Activated CD4-positive, alpha-beta T cell treated with anti-CD3 and anti-CD28 coated beads, Interleukin-2, amount 50 U/mL, for 1 hour (primary cell): ENCODE measurements around the gene MAP4K3.
"Not testable (repeated sequence)": the region's sequence is repeated elsewhere in the genome, so short reads cannot be mapped to it uniquely, and the experiment has no call there.

Experiments used
- DNase-seq: peaks from one replicate; pipeline ENCODE4 v3.0.0-alpha.2; 2020

The MAP4K3 gene

GRCh38 chr2:39407516-39408296, 29.4 kb downstream of the MAP4K3 start:
- no peak for DNase-seq

DNA sequence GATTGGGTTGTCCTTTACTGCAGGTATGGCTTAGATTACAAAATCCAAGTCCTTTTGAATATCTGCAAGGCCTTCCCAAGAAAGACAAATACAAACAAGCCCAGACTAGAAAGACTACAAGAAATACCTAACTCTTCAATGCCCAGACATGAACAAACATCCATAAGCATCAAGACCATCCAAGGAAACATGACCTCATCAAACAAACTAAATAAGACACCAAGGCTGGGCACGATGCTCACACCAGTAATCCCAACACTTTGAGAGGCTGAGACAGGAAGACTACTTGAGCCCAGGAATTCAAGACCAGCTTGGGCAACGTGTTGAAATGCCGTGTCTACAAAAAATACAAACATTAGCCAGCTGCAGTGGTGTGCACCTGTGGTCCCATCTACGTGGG, 31.7 kb downstream of the MAP4K3 start:
- no peak for DNase-seq

DNA sequence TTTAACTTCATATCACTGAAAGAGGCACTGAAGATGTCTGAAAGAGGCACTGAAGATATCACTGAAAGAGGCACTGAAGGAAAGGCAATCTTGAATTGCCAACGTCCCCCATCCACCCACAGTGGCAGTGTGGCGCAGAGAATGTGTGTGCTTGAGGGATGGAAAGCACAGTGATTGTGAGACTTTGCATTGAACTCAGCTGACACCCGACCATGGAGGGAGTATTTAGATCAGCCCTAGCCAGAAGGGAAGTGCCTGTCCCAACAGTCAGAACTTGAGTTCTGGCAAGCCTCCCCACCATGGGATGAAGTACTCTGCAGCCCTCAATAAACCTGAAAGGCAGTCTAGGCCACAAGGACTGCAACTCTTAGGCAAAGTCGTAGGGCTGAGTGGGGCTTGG, 33.8 kb downstream of the MAP4K3 start:
- DNase-seq: no peak

DNA sequence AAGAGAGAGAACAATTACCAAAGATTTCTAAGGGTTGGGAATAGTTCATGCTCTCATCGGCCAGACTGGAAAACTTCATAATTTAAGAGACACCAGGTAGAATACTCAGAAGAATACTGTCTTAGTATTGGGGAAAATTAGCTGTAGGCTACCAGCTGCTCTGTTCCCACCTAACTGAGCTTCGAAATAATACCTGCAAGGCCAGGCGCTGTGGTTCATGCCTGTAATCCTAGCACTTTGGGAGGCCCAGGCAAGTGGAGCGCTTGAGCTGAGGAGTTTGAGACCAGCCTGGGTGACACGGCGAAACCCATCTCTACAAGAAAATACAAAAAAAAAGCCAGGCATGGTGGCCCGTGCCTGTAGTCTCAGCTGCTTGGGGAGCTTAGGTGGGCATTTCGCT, 35.8 kb downstream of the MAP4K3 start:
- DNase-seq: no peak

DNA sequence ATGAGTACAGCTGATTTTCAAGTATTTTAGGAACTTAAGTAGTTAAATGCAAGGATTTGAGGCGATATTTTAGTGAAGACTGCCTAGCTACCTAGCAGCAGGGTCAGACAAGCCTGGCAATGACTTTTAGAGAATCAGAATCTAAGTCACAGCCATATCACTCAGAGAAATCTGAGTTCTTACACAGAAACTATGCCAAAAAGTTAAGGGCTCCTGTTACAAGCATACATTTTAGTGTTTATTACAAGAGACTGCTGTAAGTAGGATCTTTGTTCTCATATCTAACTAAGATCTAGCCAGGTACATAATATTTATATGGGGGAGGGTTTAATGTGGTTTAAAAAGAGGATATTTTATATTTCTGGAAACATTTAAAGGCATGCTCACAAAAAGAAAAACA, 37.5 kb downstream of the MAP4K3 start:
- no peak for DNase-seq

- DNase-seq: no peak
Measured at GRCh38 chr2:39395313-39395712, 41.8 kb downstream of the MAP4K3 start.

DNA sequence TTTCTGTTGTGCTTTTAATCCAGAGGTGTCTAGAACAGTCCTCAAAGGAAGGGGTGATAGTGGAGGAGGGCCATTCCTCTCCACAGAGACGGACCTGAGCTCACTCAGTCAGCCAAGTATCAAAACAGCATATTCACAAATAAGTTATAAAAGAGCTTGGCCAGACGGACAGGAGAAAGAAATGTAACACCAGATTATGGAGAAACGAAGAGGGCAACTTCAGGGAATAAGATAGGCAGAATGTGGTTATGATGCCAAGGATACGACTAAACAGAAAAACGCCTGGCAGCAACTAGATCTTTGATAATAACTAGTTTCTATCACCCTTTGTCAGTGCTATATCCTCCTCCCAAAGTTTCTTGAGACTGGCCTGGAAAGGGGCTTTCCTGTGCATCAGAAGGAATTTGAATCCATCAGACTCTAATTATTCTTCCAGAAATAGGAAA, 42.5 kb downstream of the MAP4K3 start:
- no peak for DNase-seq

DNA sequence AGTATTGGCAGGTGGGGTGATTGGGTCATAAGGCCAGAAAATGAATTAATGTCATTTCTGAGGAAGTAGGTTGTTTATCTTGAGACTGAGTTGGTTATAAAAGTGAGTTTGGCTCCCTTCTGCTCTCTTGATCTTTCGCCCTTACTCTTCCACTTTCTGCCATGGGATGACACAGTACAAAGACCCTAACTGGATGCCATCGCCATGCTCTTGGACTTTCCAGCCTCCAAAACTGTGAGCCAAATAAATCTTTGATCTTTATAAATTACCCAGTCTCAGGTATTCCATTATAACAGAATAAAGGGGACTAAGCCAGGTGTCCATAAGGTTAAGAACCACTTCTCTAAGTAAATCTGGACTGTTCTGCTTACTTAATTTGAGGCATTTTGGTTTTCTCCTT, 44.4 kb downstream of the MAP4K3 start:
- no peak for DNase-seq

DNA sequence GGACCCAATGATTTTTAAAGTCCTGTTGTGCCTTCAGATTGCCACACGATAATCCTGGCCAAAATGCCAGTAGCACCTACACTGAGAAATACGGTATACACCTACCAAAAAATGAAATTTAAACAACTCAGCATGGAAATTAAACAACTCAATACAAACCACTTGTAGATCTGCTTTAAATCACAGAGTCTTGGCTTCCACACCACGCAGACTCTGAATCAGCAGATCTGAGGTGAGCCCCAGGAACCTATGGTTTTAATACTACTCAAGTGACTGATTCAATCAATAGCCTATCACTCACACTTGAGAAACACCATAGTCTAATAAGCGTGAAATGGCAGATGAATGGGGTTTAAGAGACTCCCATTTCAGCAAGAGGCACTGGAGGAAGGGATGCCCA, 46.9 kb downstream of the MAP4K3 start:
- no peak for DNase-seq

GRCh38 chr2:39386064-39386463, 51.0 kb downstream of the MAP4K3 start:
- DNase-seq: no peak

- no peak for DNase-seq
Measured at GRCh38 chr2:39385172-39385571, 51.9 kb downstream of the MAP4K3 start.

GRCh38 chr2:39384071-39384470, 53.0 kb downstream of the MAP4K3 start:
- not testable (repeated sequence) for DNase-seq

GRCh38 chr2:39383146-39383545, 53.9 kb downstream of the MAP4K3 start:
- no peak for DNase-seq

DNA sequence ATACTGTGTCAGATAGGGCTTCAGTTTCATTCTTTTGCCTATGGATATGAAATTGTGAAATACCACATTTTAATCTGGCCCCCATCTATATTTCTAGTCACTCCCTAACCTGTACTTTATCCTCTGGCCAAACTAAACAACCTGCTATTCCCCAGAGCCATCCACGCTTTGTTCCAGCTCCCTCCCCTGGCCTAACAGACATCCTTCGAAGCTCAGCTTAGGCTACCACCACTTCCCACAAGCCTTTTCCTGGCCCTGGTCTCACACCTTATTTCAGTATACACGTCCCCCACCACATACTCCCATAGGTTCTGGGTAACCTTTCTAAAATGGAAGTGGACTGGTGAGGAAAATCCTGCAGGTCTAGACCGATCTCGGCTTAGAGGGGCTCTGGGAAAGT, 55.4 kb downstream of the MAP4K3 start:
- DNase-seq: no peak

DNA sequence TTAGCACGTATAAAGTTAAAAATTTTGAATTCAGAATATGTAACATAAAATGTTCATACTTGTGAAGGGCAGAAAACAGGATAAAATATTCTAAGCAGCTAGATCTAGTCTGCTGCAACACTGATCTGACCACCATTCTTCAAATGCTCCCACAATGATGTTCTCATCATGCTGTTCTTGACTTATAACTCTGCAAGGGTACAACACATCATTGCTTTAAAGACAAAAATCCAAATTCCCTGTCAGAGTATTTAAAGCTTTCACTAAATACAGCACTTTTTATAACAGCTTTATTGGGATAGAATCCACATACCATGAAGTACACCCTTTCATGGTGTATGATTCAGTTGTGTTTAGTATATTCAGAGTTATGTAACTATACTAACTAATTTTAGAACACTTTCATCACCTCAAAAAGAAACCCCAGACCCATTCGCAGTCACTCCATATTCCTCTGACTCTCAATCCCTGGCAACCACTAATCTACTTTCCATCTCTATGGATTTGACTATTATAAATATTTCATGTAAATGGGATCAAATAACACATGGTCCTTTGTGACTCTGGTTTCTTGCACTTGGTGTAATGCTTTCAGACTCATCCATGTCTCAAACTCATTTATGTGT, 56.4 kb downstream of the MAP4K3 start:
- DNase-seq: no peak

- no peak for DNase-seq
Measured at GRCh38 chr2:39379643-39380524, 57.2 kb downstream of the MAP4K3 start.

DNA sequence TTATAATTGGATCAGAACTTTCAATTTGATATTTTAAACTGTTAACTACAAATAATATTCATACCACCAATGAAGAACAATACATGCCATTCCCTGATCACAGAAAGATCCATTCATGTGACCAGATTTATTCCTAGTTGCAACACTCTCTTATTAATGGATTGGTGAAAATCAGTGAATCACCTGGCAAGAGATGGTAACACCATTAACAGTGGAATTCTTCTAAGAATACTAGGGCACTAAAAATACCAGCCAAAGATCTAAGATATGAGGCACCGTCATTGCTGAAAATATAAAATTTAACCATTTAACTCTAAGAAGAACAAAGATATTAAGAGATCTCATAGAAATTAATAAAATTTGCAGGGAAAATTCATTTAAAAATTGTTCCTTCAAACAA, 58.1 kb downstream of the MAP4K3 start:
- DNase-seq: no peak

GRCh38 chr2:39377226-39377939, 59.7 kb downstream of the MAP4K3 start:
- no peak for DNase-seq

- DNase-seq: no peak
Measured at GRCh38 chr2:39375917-39376316, 61.2 kb downstream of the MAP4K3 start.

DNA sequence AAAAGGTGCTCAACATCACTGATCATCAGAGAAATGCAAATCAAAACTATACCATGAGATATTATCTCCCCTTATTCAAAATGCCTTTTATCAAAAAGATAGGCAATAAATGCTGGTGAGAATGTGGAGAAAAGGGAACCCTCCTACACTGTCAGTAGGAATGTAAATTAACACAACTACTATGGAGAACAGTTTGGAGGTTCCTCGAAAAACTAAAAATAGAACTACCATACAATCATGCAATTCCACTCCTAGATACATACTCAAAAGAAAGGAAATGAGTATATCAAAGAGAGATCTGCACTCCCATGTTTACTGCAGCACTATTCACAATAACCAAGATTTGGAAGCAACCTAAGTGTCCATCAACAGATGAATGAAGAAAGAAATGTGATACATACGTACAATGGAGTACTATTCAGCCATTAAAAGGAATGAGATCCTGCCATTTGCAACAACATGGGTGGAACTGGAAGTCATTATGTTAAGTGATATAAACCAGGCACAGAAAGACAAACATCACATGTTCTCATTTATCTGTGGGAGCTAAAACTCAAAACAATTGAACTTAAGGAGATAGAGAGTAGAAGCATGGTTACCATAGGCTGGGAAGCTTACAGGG, 63.8 kb downstream of the MAP4K3 start:
- no peak for DNase-seq

DNA sequence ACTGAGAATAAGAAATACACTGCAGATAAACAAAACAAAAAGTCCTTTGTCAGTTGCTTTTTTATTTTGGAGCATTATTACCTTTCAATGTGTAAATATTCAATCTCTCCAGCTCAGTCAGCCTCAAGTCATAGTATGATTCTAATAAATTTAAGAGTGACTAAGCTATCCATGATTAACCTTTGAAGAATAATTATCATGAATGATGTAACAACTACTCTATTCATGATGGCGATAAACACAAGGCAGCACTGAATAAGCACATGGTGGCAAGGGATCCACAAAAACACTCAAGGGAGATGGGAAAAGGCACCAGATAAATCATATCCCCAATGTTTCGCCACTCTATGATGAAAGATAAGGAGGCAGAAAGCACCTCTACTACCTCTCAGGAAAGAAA, 67.0 kb downstream of the MAP4K3 start:
- DNase-seq: no peak

DNA sequence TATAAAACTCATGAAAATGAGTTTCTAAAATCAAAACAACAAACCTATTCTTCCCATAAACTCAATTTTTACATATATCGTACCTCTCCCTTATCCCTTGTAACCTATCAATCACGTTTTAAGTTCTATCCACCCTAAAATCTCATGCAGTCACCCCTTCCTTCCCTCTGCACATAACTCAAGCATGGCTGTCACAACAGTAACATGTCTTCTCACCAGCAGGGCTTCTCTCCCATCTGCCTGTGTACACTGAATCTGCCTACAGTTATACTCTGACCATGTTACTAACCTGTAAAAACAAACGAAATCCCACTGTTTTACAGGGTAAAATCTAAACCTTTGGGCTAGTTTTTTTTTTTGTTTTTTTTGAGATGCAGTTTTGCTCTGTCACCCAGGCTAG, 68.2 kb downstream of the MAP4K3 start:
- DNase-seq: no peak

GRCh38 chr2:39368376-39368775, 68.7 kb downstream of the MAP4K3 start:
- DNase-seq: no peak
